Natural killer cell (primary cell): ENCODE results near the gene CARMIL3. TPM values are rescaled to one million over a fixed set of nuclear protein-coding genes. Genes with fewer than 3 reads are reported as not detected.

Experiments
- ATAC-seq, 3 donors: fragments of 150-1000 bp in 2 of 3; fragments of 200-7000 bp in 1 of 3; cut with Tn5 transposase; 1 replicate in 1 of 3; 2 replicates in 2 of 3; pipeline ENCODE4 v1.10.0; 2021; ENCODE audit warnings: mild to moderate bottlenecking in 2 of 3, moderate library complexity in 2 of 3
- DNase-seq, 2 donors: peaks; one replicate each; pipeline versions ENCODE4 v3.0.0 to v3.0.0-alpha.2; 2013 to 2021; ENCODE audit warnings: mixed read lengths in 1 of 2
- H3K27ac ChIP-seq: one replicate; pipeline ENCODE4 v1.5.1; 2013; ENCODE audit warnings: mild to moderate bottlenecking, low read length
- H3K27me3 ChIP-seq: one replicate; pipeline ENCODE4 v1.6.1; 2013; ENCODE audit warnings: low read length; ENCODE audit not compliant: control insufficient read depth, insufficient read depth
- H3K36me3 ChIP-seq: one replicate; pipeline ENCODE4 v1.6.1; 2013; ENCODE audit warnings: low read length; ENCODE audit not compliant: control insufficient read depth, insufficient read depth
- H3K4me1 ChIP-seq: one replicate; pipeline ENCODE4 v1.6.1; 2013; ENCODE audit warnings: low read length; ENCODE audit not compliant: control insufficient read depth, insufficient read depth
- H3K4me3 ChIP-seq: one replicate; pipeline ENCODE4 v1.5.1; 2013; ENCODE audit warnings: low read length
- H3K9me3 ChIP-seq: one replicate; pipeline ENCODE4 v1.6.1; 2013; ENCODE audit warnings: low read length; ENCODE audit not compliant: control insufficient read depth, insufficient read depth
- H3K27ac Mint-ChIP-seq, 2 donors: one replicate each; pipeline ENCODE4 v1.8.0; 2022; ENCODE audit warnings: mild to moderate bottlenecking in 2 of 2, mixed read lengths in 2 of 2, moderate library complexity in 1 of 2
- H3K27me3 Mint-ChIP-seq, 2 donors: one replicate each; pipeline ENCODE4 v1.8.0; 2022; ENCODE audit warnings: low read depth in 2 of 2, mixed read lengths in 2 of 2
- H3K36me3 Mint-ChIP-seq: one replicate; pipeline ENCODE4 v1.8.0; 2022; ENCODE audit warnings: mixed read lengths
- H3K4me1 Mint-ChIP-seq, 2 donors: one replicate each; pipeline ENCODE4 v1.8.0; 2022; ENCODE audit warnings: mixed read lengths in 2 of 2
- H3K4me3 Mint-ChIP-seq: one replicate; pipeline ENCODE4 v1.8.0; 2022; ENCODE audit warnings: mild to moderate bottlenecking, moderate library complexity, mixed read lengths
- H3K9me3 Mint-ChIP-seq, 2 donors: one replicate each; pipeline ENCODE4 v1.8.0; 2022; ENCODE audit warnings: mixed read lengths in 2 of 2
- WGBS: methylation state at CpG from one replicate; pipeline ENCODE4 v1.1.7; 2013; ENCODE audit warnings: missing lambda C conversion rate; ENCODE audit not compliant: insufficient coverage; 5-methylcytosine and 5-hydroxymethylcytosine counted together
- intact Hi-C: fragments of 100-400 bp; cut with micrococcal nuclease; formaldehyde crosslinking; loops from one replicate; pipeline ENCODE4 v1.14.2; 2022
- total RNA-seq, 4 donors: library from RNA; stranded (reverse); fragments of 120-200 nt in 1 of 4; gene quantifications; one replicate each; pipeline versions ENCODE4 v1.2.3 to v1.2.4, GENCODE V29; 2013 to 2022
- TF ChIP-seq, protein P1 (sequence below): fragments of 200-600 bp; IDR thresholded peaks from one replicate; pipeline ENCODE4 v1.8.0; 2022; ENCODE audit warnings: antibody characterized with exemption

The CARMIL3 gene
- total RNA-seq, 3 donors from 2014 or later (not counting 1 experiment from before 2014, with no cell fraction given) = 17.8 to 28.6 (median 18.6) TPM

DNA sequence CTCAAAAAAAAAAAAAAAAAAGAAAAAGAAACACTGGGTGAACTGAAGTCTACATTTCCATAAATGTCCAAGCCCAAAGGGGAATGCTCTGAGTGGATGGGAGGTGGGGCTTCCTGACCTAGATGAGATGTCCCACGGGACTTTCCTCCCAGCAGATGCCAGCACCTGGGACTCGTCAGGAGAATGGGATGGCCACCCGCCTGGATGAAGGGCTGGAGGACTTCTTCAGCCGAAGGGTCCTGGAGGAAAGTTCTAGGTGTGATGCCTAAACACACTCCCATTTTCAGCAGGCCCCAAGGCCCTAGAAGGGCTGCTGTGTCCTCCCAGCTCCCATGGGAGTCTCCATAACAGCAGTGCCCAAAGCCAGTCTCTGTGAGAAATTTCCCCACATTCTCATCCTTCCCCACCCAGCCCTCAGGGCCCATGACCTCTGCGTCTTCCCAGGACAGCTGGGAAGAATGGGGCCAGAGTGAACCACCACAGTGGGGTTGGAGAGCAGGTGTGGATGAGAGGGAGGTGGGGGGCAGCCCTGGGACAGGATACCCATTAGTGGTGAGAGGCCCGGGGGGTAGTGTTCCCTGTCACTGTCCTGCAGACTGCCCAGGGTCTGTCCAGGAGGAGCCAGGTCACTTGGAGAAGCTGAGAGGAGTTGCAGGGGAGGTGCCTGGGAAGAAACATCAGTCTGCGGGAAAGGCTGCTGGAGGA lies 12.4 kb downstream of the CARMIL3 start:
- Mint-ChIP-seq H3K27ac (no peak overlapping the region), H3K36me3 (no peaks in the 10 kb centered on the region), H3K4me1 (peaks cover 0 to 4% of the 10 kb centered on the region in 2 donors), H3K4me3 (no peak overlapping the region), H3K9me3 (no peaks in the 10 kb centered on the region), H3K27me3 (no peaks in the 10 kb centered on the region)
- H3K27me3 ChIP-seq = no peaks in the 10 kb centered on the region
- H3K9me3 ChIP-seq = no peaks in the 10 kb centered on the region
- no peak overlapping the region for H3K27ac ChIP-seq
- DNase-seq (no peak), ATAC-seq (no peak)
- no peak overlapping the region for H3K4me3 ChIP-seq
- H3K36me3 ChIP-seq = no peaks in the 10 kb centered on the region
- no peaks in the 10 kb centered on the region for H3K4me1 ChIP-seq
- WGBS = 88% methylated on average over 7 of the region's 7 CpGs
- intact Hi-C loops = no loop called here
- TF ChIP-seq, protein P1, sequence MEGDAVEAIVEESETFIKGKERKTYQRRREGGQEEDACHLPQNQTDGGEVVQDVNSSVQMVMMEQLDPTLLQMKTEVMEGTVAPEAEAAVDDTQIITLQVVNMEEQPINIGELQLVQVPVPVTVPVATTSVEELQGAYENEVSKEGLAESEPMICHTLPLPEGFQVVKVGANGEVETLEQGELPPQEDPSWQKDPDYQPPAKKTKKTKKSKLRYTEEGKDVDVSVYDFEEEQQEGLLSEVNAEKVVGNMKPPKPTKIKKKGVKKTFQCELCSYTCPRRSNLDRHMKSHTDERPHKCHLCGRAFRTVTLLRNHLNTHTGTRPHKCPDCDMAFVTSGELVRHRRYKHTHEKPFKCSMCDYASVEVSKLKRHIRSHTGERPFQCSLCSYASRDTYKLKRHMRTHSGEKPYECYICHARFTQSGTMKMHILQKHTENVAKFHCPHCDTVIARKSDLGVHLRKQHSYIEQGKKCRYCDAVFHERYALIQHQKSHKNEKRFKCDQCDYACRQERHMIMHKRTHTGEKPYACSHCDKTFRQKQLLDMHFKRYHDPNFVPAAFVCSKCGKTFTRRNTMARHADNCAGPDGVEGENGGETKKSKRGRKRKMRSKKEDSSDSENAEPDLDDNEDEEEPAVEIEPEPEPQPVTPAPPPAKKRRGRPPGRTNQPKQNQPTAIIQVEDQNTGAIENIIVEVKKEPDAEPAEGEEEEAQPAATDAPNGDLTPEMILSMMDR = no peak

GRCh38 chr14:24064856-24065255 lies 13.0 kb downstream of the CARMIL3 start:
- no peaks in the 10 kb centered on the region for H3K9me3 Mint-ChIP-seq
- no peak overlapping the region for H3K4me3 Mint-ChIP-seq
- TF ChIP-seq, protein P1 = no peak
- H3K27me3 Mint-ChIP-seq = no peaks in the 10 kb centered on the region
- Histone ChIP-seq H3K27me3 (no peaks in the 10 kb centered on the region), H3K36me3 (no peaks in the 10 kb centered on the region), H3K9me3 (no peaks in the 10 kb centered on the region), H3K27ac (no peak overlapping the region), H3K4me3 (no peak overlapping the region), H3K4me1 (no peaks in the 10 kb centered on the region)
- WGBS = 97% methylated on average over 6 of the region's 15 CpGs
- no peaks in the 10 kb centered on the region for H3K4me1 Mint-ChIP-seq
- intact Hi-C loops = no loop called here
- DNase-seq (no peak), ATAC-seq (no peak)
- no peaks in the 10 kb centered on the region for H3K36me3 Mint-ChIP-seq
- no peak overlapping the region for H3K27ac Mint-ChIP-seq

- 84% methylated on average over 8 of the region's 8 CpGs for WGBS
- ATAC-seq = no peak
Measured at GRCh38 chr14:24065408-24065807, 13.6 kb downstream of the CARMIL3 start.

More at GRCh38 chr14:24065408-24065807, 13.6 kb downstream of the CARMIL3 start:
- Mint-ChIP-seq H3K27ac (no peak overlapping the region), H3K4me3 (no peak overlapping the region), H3K27me3 (no peaks in the 10 kb centered on the region), H3K9me3 (no peaks in the 10 kb centered on the region), H3K36me3 (no peaks in the 10 kb centered on the region), H3K4me1 (no peaks in the 10 kb centered on the region)
- Histone ChIP-seq H3K27me3 (no peaks in the 10 kb centered on the region), H3K27ac (no peak overlapping the region), H3K9me3 (no peaks in the 10 kb centered on the region), H3K4me1 (no peaks in the 10 kb centered on the region), H3K4me3 (no peak overlapping the region), H3K36me3 (no peaks in the 10 kb centered on the region)
- intact Hi-C loops = no loop called here
- TF ChIP-seq, protein P1 = no peak
- no peak for DNase-seq
